Head of caudate nucleus (tissue), 42 donors: ENCODE data around the gene ANAPC5.

Experiments used
- DNase-seq, 42 donors: peaks; one replicate each; pipeline versions ENCODE4 v3.0.0 to v3.0.0-alpha.2; 2020 to 2021; ENCODE audit warnings: mixed read lengths in 7 of 42
- intact Hi-C: fragments of 100-400 bp; cut with DNase I; formaldehyde crosslinking; loops from one replicate; pipeline ENCODE4 v1.15.0; 2022

The ANAPC5 gene

GRCh38 chr12:121278169-121279070 lies 73.8 kb downstream of the ANAPC5 start:
- intact Hi-C loops, result no loop called here
- peak in 1 of 42 donors; percentile 22 for DNase-seq

GRCh38 chr12:121277374-121277759 lies 74.8 kb downstream of the ANAPC5 start:
- DNase-seq, result no peak

GRCh38 chr12:121274036-121274763 lies 78.0 kb downstream of the ANAPC5 start:
- intact Hi-C loops, result no loop called here
- DNase-seq, result no peak

More at GRCh38 chr12:121277374-121277759, 74.8 kb downstream of the ANAPC5 start:
- intact Hi-C loops, result no loop called here

GRCh38 chr12:121273364-121273896 lies 78.8 kb downstream of the ANAPC5 start:
- DNase-seq, result no peak
- intact Hi-C loops, result no loop called here

GRCh38 chr12:121267822-121268221 lies 84.4 kb downstream of the ANAPC5 start:
- no peak for DNase-seq
- intact Hi-C loops, result no loop called here

- intact Hi-C loops, result no loop called here
- DNase-seq, result no peak
Measured at GRCh38 chr12:121264951-121265515, 87.2 kb downstream of the ANAPC5 start.

- DNase-seq, result no peak
- intact Hi-C loops, result no loop called here
Measured at GRCh38 chr12:121264135-121264534, 88.1 kb downstream of the ANAPC5 start.

GRCh38 chr12:121263206-121263935 lies 88.8 kb downstream of the ANAPC5 start:
- intact Hi-C loops, result no loop called here
- DNase-seq, result no peak

GRCh38 chr12:121261398-121261797 lies 90.8 kb downstream of the ANAPC5 start:
- intact Hi-C loops, result no loop called here
- DNase-seq, result no peak

- intact Hi-C loops, result no loop called here
- DNase-seq, result no peak
Measured at GRCh38 chr12:121260091-121260490, 92.1 kb downstream of the ANAPC5 start.

GRCh38 chr12:121259074-121259473 lies 93.1 kb downstream of the ANAPC5 start:
- no peak for DNase-seq
- intact Hi-C loops, result no loop called here
